Sigmoid colon (tissue), 7 donors: ENCODE data around the gene FNDC5. TPM values are rescaled to one million over a fixed set of nuclear protein-coding genes. Genes with fewer than 3 reads are reported as not detected.

Experiments
- DNase-seq: peaks from one replicate; pipeline ENCODE4 v3.0.0-alpha.2; 2019
- H3K27ac ChIP-seq, 4 donors: fragments of 200-600 bp; sonication (generic); one replicate each; pipeline ENCODE4 v1.5.1; 2016 to 2019; ENCODE audit warnings: mild to moderate bottlenecking in 1 of 4
- H3K27me3 ChIP-seq, 3 donors: fragments of 200-600 bp; sonication (generic); one replicate each; pipeline ENCODE4 v1.5.1; 2019; ENCODE audit warnings: mild to moderate bottlenecking in 1 of 3
- H3K36me3 ChIP-seq, 4 donors: fragments of 200-600 bp; sonication (generic); one replicate each; pipeline ENCODE4 v1.5.1; 2016 to 2019
- H3K4me1 ChIP-seq, 4 donors: fragments of 200-600 bp; sonication (generic); one replicate each; pipeline ENCODE4 v1.5.1; 2017 to 2019
- H3K4me3 ChIP-seq, 4 donors: fragments of 200-600 bp; sonication (generic); one replicate each; pipeline ENCODE4 v1.5.1; 2017 to 2019; ENCODE audit warnings: mild to moderate bottlenecking in 2 of 4, moderate library complexity in 1 of 4
- H3K9me3 ChIP-seq, 4 donors: fragments of 200-600 bp in 3 of 4; sonication (generic) in 3 of 4; one replicate each; pipeline versions ENCODE4 v1.5.1 to v1.6.1; 2013 to 2019
- EP300 ChIP-seq, 4 donors: sonication (generic); formaldehyde crosslinking; IDR thresholded peaks; one replicate each; pipeline ENCODE4 v1.6.1; 2017; ENCODE audit warnings: antibody characterized with exemption in 4 of 4
- POLR2A ChIP-seq, 2 donors: fragments of 450-650 bp; IDR thresholded peaks; one replicate each; pipeline ENCODE4 v1.6.1; 2016; ENCODE audit warnings: antibody characterized with exemption in 2 of 2, mild to moderate bottlenecking in 2 of 2, moderate library complexity in 2 of 2
- POLR2AphosphoS5 ChIP-seq, 4 donors: sonication (generic); formaldehyde crosslinking; IDR thresholded peaks; one replicate each; pipeline ENCODE4 v1.6.1; 2017; ENCODE audit warnings: antibody characterized with exemption in 4 of 4
- WGBS, 2 donors: extraction: QIAGEN DNeasy Blood & Tissue Kit; methylation state at CpG; one replicate each; pipeline ENCODE4 v1.1.7; 2013; 5-methylcytosine and 5-hydroxymethylcytosine counted together
- intact Hi-C: fragments of 100-400 bp; cut with DNase I; formaldehyde crosslinking; loops from one replicate; pipeline ENCODE4 v1.15.1; 2023
- polyA plus RNA-seq, 3 donors: library from polyadenylated mRNA; stranded (reverse); fragments of 200-250 nt; gene quantifications; one replicate each; pipeline ENCODE4 v1.2.3, GENCODE V29; 2013
- total RNA-seq, 4 donors: library from RNA; depleted of rRNA; stranded (reverse); fragments of >200 nt; gene quantifications; one replicate each; pipeline ENCODE4 v1.1.0, GENCODE V29; 2016
- TF ChIP-seq, protein P1 (sequence below), 4 experiments: fragments of 450-650 bp in 3 of 4; fragments of 200-600 bp in 1 of 4; IDR thresholded peaks; one replicate each; pipeline ENCODE4 v1.5.1; 2016 to 2019; ENCODE audit warnings: antibody characterized with exemption in 4 of 4, mild to moderate bottlenecking in 3 of 4, moderate library complexity in 2 of 4
- donor health status: healthy with polysubstance abuse.
- donor health status: Bipolar disorder and iron deficiency.
- donor health status: healthy.

FNDC5 gene
- total and polyA plus RNA-seq, 7 donors, result 0.20 to 10.2 (median 0.93) TPM; not detected in 1

DNA sequence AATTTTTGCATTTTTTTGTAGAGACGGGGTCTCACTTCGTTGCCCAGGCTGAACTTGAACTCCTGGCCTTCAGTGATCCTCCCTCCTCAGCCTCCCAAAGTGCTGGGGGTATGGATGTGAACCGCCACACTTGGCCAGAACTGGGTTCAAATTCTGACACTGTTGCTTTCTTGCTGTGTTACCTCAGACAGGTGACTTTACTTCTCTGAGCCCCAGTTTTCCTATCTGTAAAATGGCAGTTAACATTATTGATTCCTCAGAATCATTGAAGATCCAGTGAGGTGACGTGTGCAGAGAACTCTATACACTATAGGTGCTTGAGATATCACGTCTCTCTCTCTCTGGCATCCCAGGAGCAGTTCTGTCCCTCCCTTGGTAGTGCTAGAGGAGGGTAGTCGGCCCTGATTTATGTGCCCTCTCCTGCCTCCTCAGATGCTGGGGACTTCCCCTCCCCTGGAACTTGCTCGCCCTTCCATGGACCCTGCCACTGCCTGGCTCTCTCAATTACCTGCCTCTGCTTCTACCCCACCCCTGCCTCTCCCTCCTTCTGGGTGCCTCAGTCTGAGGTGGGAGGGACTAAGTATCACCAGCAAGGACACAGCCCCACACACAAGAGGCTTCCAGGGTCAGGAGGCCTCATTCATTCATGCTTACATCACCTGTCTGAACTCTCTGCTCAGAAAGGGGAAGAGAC lies 12.8 kb upstream of the FNDC5 start:
- H3K36me3 ChIP-seq, result no peaks in the 10 kb centered on the region
- H3K9me3 ChIP-seq, result no peaks in the 10 kb centered on the region
- intact Hi-C loops, result no loop called here
- peaks cover 16 to 39% (median 35%) of the 10 kb centered on the region in 3 donors for H3K27me3 ChIP-seq
- no peak for DNase-seq
- no peak overlapping the region for H3K4me3 ChIP-seq
- H3K27ac ChIP-seq, result no peak overlapping the region
- H3K4me1 ChIP-seq, result peaks cover 0 to 15% (median 15%) of the 10 kb centered on the region in 4 donors
- TF ChIP-seq POLR2A (IDR thresholded peaks at IDR 0.05), result no peak
- no peak for TF ChIP-seq EP300 (IDR thresholded peaks at IDR 0.05)
- TF ChIP-seq POLR2AphosphoS5 (IDR thresholded peaks at IDR 0.05), result no peak
- TF ChIP-seq, protein P1, sequence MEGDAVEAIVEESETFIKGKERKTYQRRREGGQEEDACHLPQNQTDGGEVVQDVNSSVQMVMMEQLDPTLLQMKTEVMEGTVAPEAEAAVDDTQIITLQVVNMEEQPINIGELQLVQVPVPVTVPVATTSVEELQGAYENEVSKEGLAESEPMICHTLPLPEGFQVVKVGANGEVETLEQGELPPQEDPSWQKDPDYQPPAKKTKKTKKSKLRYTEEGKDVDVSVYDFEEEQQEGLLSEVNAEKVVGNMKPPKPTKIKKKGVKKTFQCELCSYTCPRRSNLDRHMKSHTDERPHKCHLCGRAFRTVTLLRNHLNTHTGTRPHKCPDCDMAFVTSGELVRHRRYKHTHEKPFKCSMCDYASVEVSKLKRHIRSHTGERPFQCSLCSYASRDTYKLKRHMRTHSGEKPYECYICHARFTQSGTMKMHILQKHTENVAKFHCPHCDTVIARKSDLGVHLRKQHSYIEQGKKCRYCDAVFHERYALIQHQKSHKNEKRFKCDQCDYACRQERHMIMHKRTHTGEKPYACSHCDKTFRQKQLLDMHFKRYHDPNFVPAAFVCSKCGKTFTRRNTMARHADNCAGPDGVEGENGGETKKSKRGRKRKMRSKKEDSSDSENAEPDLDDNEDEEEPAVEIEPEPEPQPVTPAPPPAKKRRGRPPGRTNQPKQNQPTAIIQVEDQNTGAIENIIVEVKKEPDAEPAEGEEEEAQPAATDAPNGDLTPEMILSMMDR (IDR thresholded peaks at IDR 0.05), result no peak
- 77 to 78% methylated on average over 7 of the region's 7 CpGs for WGBS, 2 donors

DNA sequence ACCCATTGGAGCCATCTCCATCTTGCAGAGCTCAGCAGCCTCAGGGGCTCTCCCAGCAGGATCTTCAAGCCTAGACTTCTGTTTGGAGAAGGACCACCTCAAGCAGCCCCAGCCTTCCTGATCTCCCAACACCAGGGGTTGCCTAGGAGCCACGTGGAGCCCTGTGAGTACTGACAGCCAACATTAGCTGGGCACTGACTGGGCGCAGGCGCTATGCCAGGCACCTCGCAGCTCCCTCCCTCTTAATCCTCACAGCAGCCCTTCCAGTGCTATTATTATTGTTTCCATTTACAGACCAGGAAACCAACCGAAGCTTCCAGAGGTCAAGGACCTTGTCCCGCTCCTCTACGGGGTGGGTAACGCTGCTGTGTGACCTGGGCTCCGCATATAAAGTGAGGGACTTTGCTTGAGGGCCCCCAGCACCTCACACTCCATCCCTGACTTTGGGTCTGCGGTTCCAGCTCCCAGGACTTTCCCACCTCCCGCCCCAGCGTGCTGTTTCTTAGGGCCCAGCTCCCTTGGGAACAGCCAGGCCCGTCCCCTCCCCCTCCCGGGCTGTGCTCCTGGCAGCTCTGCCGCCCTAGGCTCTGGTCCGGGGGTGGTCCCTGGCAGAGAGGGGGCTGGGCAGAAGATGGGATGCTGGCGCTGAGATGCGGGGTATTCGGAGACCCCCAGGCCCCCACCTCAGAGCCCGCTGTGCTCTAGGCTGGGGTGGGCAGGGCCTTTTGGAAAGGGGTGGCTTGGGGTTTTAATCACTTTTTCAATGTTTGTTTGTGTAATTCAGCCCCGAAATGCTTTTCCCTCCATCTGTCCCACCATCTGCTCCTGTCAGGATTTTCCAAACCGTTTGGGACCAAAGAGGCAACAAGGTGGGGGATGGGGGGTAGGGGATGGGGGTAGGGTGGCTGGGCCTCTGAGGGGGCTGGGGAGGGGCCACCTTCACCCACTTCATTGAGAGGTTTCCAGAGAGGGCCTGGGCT lies 11.4 kb upstream of the FNDC5 start:
- WGBS, 2 donors, result 40 to 57% methylated on average over 22 of the region's 22 CpGs
- TF ChIP-seq, protein P1 (IDR thresholded peaks at IDR 0.05), result no peak
- TF ChIP-seq EP300 (IDR thresholded peaks at IDR 0.05) (no peak), POLR2AphosphoS5 (IDR thresholded peaks at IDR 0.05) (no peak), POLR2A (IDR thresholded peaks at IDR 0.05) (no peak)
- Histone ChIP-seq H3K4me1 (peaks cover 0 to 24% (median 15%) of the 10 kb centered on the region in 4 donors), H3K36me3 (no peaks in the 10 kb centered on the region), H3K4me3 (no peak overlapping the region), H3K9me3 (no peaks in the 10 kb centered on the region), H3K27ac (no peak overlapping the region), H3K27me3 (peaks cover 16 to 33% (median 30%) of the 10 kb centered on the region in 3 donors)
- intact Hi-C loops, result no loop called here
- DNase-seq, result no peak

DNA sequence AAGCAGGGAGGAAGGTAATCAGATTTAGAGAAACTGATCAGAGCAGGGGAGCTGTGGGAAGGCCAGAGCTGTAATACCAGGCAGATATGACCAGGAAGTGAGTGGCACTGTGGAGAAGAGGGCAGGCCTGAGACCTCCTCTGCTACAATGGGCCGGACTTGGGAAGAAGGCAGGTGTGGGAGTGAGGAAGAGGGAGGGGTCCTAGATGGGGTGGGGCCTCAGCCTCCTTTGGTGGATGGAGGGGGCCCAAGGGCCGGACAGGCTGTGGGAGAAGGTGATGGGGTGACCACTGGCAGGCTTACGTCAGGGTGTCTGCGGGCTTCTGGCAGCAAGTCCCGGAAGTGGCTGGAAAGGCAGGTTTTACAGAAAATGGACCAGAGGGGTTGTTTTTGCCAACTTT lies 10.6 kb upstream of the FNDC5 start:
- intact Hi-C loops, result no loop called here
- no peak overlapping the region for H3K4me3 ChIP-seq
- H3K36me3 ChIP-seq, result no peaks in the 10 kb centered on the region
- H3K27ac ChIP-seq, result no peak overlapping the region
- 71 to 81% methylated on average over 5 of the region's 5 CpGs for WGBS, 2 donors
- no peak for TF ChIP-seq POLR2AphosphoS5 (IDR thresholded peaks at IDR 0.05)
- TF ChIP-seq, protein P1 (IDR thresholded peaks at IDR 0.05), result no peak
- TF ChIP-seq EP300 (IDR thresholded peaks at IDR 0.05), result no peak
- TF ChIP-seq POLR2A (IDR thresholded peaks at IDR 0.05), result no peak
- H3K9me3 ChIP-seq, result no peaks in the 10 kb centered on the region
- peaks cover 9 to 24% (median 21%) of the 10 kb centered on the region in 3 donors for H3K27me3 ChIP-seq
- H3K4me1 ChIP-seq, result peaks cover 0 to 21% (median 13%) of the 10 kb centered on the region in 4 donors
- DNase-seq, result no peak

DNA sequence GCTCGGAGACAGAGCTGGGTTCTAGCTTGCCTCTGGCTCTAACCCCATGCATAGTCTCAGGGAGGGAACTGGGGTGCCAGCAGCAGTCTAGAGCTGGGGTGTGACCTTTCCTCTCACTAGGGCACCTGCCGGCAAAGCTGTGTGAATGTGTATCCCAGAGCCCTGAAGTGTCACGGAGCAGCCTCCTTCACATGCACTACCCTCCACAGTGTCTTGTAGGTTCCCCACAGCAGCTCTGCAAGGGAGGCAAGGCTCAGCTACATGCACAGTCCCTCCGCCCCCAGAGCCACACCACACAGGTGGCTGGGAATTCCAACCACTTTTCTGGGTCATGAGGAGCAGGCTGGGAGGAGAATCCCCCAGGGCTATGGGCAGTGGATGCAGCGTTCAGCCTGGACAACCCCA lies 7.9 kb upstream of the FNDC5 start:
- intact Hi-C loops, result no loop called here

More for the DNA sequence above, 7.9 kb upstream of the FNDC5 start:
- H3K27me3 ChIP-seq, result no peaks in the 10 kb centered on the region
- WGBS, 2 donors, result 82 to 84% methylated on average over 5 of the region's 5 CpGs
- no peak for DNase-seq
- no peak overlapping the region for H3K4me3 ChIP-seq
- H3K36me3 ChIP-seq, result no peaks in the 10 kb centered on the region
- TF ChIP-seq POLR2AphosphoS5 (IDR thresholded peaks at IDR 0.05), result no peak
- no peak for TF ChIP-seq EP300 (IDR thresholded peaks at IDR 0.05)
- no peak for TF ChIP-seq POLR2A (IDR thresholded peaks at IDR 0.05)
- TF ChIP-seq, protein P1 (IDR thresholded peaks at IDR 0.05), result no peak
- no peaks in the 10 kb centered on the region for H3K9me3 ChIP-seq
- peaks cover 0 to 17% (median 9%) of the 10 kb centered on the region in 4 donors for H3K4me1 ChIP-seq
- H3K27ac ChIP-seq, result no peak overlapping the region
